Right cardiac atrium (tissue), 5 donors: ENCODE data around the gene UNC13C. TPM values are rescaled to one million over a fixed set of nuclear protein-coding genes. Genes with fewer than 3 reads are reported as not detected.

Experiments
- ATAC-seq, 2 donors: fragments of 200-7000 bp; cut with Tn5 transposase; one replicate each; pipeline versions ENCODE4 v1.8.0 to v1.9.1; 2020; ENCODE audit warnings: moderate library complexity in 2 of 2, mild to moderate bottlenecking in 1 of 2
- DNase-seq, 3 donors: peaks; one replicate each; pipeline ENCODE4 v3.0.0-alpha.2; 2020
- H3K27ac ChIP-seq: one replicate; pipeline ENCODE4 v1.5.1; 2013; ENCODE audit warnings: mild to moderate bottlenecking, low read length, control low read depth, moderate library complexity
- H3K27me3 ChIP-seq: one replicate; pipeline ENCODE4 v1.6.1; 2013; ENCODE audit not compliant: control insufficient read depth, insufficient read depth
- H3K4me1 ChIP-seq: one replicate; pipeline ENCODE4 v1.6.1; 2013; ENCODE audit warnings: low read length; ENCODE audit not compliant: control insufficient read depth, insufficient read depth
- H3K4me3 ChIP-seq: one replicate; pipeline ENCODE4 v1.5.1; 2013; ENCODE audit warnings: low read length, control low read depth
- H3K9me3 ChIP-seq: one replicate; pipeline ENCODE4 v1.6.1; 2013; ENCODE audit warnings: low read length; ENCODE audit not compliant: control insufficient read depth
- WGBS: extraction: QIAGEN DNeasy Blood & Tissue Kit; methylation state at CpG from one replicate; pipeline ENCODE4 v1.1.7; 2013; 5-methylcytosine and 5-hydroxymethylcytosine counted together
- intact Hi-C, 4 donors: fragments of 100-400 bp; cut with DNase I; formaldehyde crosslinking; loops; one replicate each; pipeline versions ENCODE4 v1.11.0 to v1.14.0; 2022 to 2023
- polyA plus RNA-seq: library from polyadenylated mRNA; stranded (reverse); fragments of 200-250 nt; gene quantifications from one replicate; pipeline ENCODE4 v1.2.3, GENCODE V29; 2013
- total RNA-seq, 4 donors: library from RNA; stranded (reverse); fragmentation: NEBNext Ultra II Directional; extraction: Animal tissue kit (Norgen Biotek cat#: 25700); gene quantifications; one replicate each; pipeline ENCODE4 v1.2.1, GENCODE V29; 2021
- donor health status: healthy with polysubstance abuse.
- donor health status: DM: no; HTN: yes; CAD: no.
- donor health status: DM: no; HTN: no; CAD: no.
- donor health status: DM: no; HTN: yes; CAD: no; lungs with severe emphysema.
- donor health status: DM: yes; HTN: yes; CAD: no.

UNC13C gene
- total and polyA plus RNA-seq, 5 donors: 0.05 to 0.57 (median 0.21) TPM

DNA sequence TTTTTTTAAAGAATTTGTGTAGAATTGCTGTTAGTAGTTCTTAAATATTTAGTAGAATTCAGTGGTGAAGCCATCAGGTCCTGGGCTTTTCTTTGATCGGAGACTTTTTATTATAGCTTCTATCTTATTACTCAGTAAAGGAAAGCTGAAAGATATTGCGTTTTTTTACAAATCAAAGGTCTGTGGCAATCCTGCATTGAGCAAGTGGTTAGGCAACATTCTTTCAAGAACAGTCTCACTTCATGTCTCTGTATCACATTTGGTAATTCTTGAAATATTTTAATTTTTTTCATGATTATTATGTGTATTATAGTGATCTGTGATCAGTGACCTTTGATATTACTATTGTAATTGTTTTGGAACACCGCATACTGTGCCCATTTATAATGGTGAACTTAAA lies 140.8 kb downstream of the UNC13C start:
- no peak for ATAC-seq
- intact Hi-C loops: no loop called here

GRCh38 chr15:54120949-54121463 lies 142.8 kb downstream of the UNC13C start:
- Histone ChIP-seq H3K9me3 (no peaks in the 10 kb centered on the region), H3K4me3 (no peak overlapping the region), H3K27ac (no peak overlapping the region), H3K27me3 (no peaks in the 10 kb centered on the region), H3K4me1 (no peaks in the 10 kb centered on the region)
- intact Hi-C loops: no loop called here
- 78% methylated on average over 5 of the region's 5 CpGs for WGBS
- DNase-seq (no peak), ATAC-seq (no peak)

More for the DNA sequence above, 140.8 kb downstream of the UNC13C start:
- no peak overlapping the region for H3K4me3 ChIP-seq
- H3K4me1 ChIP-seq: no peaks in the 10 kb centered on the region
- 83% methylated on average over 3 of the region's 3 CpGs for WGBS
- DNase-seq: no peak
- H3K9me3 ChIP-seq: no peaks in the 10 kb centered on the region
- H3K27ac ChIP-seq: no peak overlapping the region
- H3K27me3 ChIP-seq: no peaks in the 10 kb centered on the region

DNA sequence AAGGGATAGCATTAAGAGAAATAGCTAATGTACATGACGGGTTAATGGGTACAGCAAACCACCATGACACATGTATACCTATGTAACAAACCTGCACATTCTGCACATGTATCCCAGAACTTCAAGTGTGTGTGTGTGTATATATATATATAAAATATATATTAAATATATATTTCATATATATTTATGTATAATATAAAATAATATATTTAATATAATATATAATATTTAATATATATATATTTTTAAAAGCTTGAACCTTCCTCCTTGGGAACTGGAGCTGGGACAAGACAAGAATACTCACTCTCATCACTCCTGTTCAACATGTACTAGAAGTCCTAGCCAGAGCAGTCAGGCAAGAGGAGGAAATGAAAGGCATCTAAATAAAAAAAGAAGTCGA lies 149.3 kb downstream of the UNC13C start:
- DNase-seq (no peak), ATAC-seq (no peak)
- H3K27me3 ChIP-seq: no peaks in the 10 kb centered on the region
- no peak overlapping the region for H3K27ac ChIP-seq
- no peaks in the 10 kb centered on the region for H3K9me3 ChIP-seq
- no peaks in the 10 kb centered on the region for H3K4me1 ChIP-seq
- no peak overlapping the region for H3K4me3 ChIP-seq
- intact Hi-C loops: no loop called here
- WGBS: 87% methylated on average over 2 of the region's 2 CpGs

- 72% methylated on average over 3 of the region's 3 CpGs for WGBS
Observed at GRCh38 chr15:54131410-54131809, 153.2 kb downstream of the UNC13C start.

DNA sequence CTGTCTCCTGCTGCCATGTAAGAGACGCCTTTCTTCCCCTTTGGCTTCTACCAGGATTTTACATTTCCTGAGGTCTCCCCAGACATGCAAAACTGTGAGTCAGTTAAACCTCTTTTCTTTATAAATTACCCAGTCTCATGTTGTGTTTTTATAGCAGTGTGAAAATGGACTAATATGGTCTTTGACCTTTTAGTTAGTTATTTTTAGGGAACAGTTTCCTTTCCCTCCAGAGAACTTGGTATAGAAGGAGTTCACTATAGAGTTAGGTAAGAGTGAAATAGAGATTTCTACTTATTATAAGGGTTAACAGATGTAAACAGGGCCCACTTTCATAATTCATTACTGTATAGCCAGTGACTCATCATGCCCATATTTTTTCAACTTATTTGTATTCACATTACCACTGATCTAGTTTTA lies 170.9 kb downstream of the UNC13C start:
- intact Hi-C loops: no loop called here
- 77% methylated on average over 1 of the region's 1 CpG for WGBS
- Histone ChIP-seq H3K9me3 (no peaks in the 10 kb centered on the region), H3K27me3 (no peaks in the 10 kb centered on the region), H3K27ac (no peak overlapping the region), H3K4me1 (no peaks in the 10 kb centered on the region), H3K4me3 (no peak overlapping the region)
- no peak for DNase-seq
- ATAC-seq: no peak

More at GRCh38 chr15:54131410-54131809, 153.2 kb downstream of the UNC13C start:
- ATAC-seq (no peak), DNase-seq (no peak)
- intact Hi-C loops: no loop called here
- H3K27ac ChIP-seq: no peak overlapping the region
- H3K4me3 ChIP-seq: no peak overlapping the region
- H3K9me3 ChIP-seq: no peaks in the 10 kb centered on the region
- no peaks in the 10 kb centered on the region for H3K4me1 ChIP-seq
- H3K27me3 ChIP-seq: no peaks in the 10 kb centered on the region

DNA sequence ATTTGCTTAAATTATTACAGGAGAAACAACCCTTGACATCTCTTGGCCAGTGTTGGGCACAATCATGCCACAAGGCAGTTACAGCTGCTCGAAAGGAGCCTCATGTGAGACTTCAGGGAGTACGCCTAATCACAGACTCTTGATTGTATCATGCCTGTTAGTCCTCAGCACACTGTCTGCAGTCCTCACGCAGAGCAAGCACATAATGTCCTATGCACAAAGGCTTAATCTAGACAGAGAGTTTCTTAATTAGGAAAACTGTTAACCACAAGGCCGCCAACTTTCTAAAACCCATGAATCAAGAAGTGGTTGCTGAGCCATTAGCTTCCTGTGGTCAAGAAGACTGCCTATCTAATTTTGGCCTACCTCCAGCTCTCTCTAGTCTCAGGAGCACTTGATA lies 172.0 kb downstream of the UNC13C start:
- no peak overlapping the region for H3K4me3 ChIP-seq
- no peaks in the 10 kb centered on the region for H3K4me1 ChIP-seq
- H3K27me3 ChIP-seq: no peaks in the 10 kb centered on the region
- H3K9me3 ChIP-seq: no peaks in the 10 kb centered on the region
- intact Hi-C loops: no loop called here
- DNase-seq (no peak), ATAC-seq (no peak)
- 59% methylated on average over 4 of the region's 4 CpGs for WGBS
- H3K27ac ChIP-seq: no peak overlapping the region

GRCh38 chr15:54159012-54159411 lies 180.8 kb downstream of the UNC13C start:
- intact Hi-C loops: no loop called here
- H3K4me3 ChIP-seq: no peak overlapping the region
- H3K27ac ChIP-seq: no peak overlapping the region
- no peaks in the 10 kb centered on the region for H3K9me3 ChIP-seq
- 81% methylated on average over 4 of the region's 4 CpGs for WGBS
- ATAC-seq (no peak), DNase-seq (no peak)
- H3K4me1 ChIP-seq: no peaks in the 10 kb centered on the region
- no peaks in the 10 kb centered on the region for H3K27me3 ChIP-seq

DNA sequence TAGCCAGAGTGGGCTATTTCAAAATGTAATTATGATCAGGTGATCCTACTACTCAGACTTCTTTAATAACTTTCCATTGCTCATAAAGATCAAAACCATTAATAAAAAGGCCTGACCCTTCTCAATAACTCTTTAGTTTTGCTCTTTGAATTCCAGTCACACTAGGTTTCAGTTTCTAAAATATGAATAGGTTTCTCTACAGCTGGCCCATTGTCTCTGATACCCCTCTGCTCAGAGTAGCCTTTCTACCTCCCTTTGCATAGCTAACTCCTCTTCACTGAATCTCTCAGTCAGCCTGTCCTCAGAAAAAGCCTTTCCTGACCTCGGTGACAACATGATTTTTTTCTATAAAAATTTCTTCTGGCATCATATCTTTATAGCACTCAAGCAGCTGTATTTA lies 209.1 kb downstream of the UNC13C start:
- intact Hi-C loops: no loop called here
- 78% methylated on average over 1 of the region's 1 CpG for WGBS
- Histone ChIP-seq H3K27me3 (no peaks in the 10 kb centered on the region), H3K4me3 (no peak overlapping the region), H3K27ac (no peak overlapping the region), H3K9me3 (no peaks in the 10 kb centered on the region), H3K4me1 (no peaks in the 10 kb centered on the region)
- ATAC-seq: no peak
- DNase-seq: no peak

DNA sequence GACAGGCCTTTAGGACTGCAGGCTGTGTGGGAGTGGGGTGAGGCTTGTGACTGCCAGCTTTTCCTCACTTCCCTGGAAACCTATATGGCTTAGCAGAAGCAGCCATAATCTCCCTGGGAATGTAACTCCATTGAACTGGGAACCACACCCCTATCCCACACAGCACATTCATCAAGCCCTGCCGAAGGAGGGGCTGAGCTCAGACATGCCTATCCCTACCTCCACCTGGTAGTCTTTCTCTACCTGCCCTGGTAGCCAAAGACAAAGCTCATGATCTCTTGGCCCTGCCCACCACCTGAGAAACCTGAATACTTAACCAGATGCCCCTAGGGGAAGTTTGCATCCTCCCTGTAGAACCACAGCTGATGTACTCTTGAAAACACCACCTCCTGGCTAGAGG lies 219.8 kb downstream of the UNC13C start:
- intact Hi-C loops: no loop called here
- DNase-seq: no peak
- Histone ChIP-seq H3K4me1 (no peaks in the 10 kb centered on the region), H3K9me3 (no peaks in the 10 kb centered on the region), H3K4me3 (no peak overlapping the region), H3K27ac (no peak overlapping the region), H3K27me3 (no peaks in the 10 kb centered on the region)
- no peak for ATAC-seq
- 78% methylated on average over 1 of the region's 1 CpG for WGBS

- 88% methylated on average over 7 of the region's 7 CpGs for WGBS
Observed at GRCh38 chr15:54206586-54207321, 228.5 kb downstream of the UNC13C start.

DNA sequence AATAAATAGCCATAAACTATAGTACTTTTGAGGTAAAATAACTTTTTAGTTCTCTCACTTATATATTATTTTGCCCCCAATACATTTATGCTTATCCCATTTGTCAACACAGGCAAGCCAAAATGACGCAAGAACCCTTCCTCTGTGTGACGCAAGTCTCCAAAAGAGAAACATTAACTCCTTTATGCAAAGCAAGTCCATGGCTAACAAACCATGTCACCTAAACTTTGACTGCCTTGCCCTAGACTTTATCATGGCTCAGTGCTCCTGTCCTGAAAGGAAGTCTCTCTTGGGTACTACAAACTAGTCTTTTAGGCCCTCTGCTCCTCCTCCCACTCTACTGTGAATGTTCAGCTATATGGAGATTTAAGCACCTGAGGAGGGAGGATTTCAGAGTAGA lies 230.5 kb downstream of the UNC13C start:
- H3K9me3 ChIP-seq: no peaks in the 10 kb centered on the region
- no peaks in the 10 kb centered on the region for H3K4me1 ChIP-seq
- intact Hi-C loops: no loop called here
- no peaks in the 10 kb centered on the region for H3K27me3 ChIP-seq
- H3K27ac ChIP-seq: no peak overlapping the region
- DNase-seq: no peak
- no peak overlapping the region for H3K4me3 ChIP-seq
- no peak for ATAC-seq
- 89% methylated on average over 2 of the region's 2 CpGs for WGBS

More at GRCh38 chr15:54206586-54207321, 228.5 kb downstream of the UNC13C start:
- no peak for DNase-seq
- Histone ChIP-seq H3K4me1 (no peaks in the 10 kb centered on the region), H3K9me3 (no peaks in the 10 kb centered on the region), H3K27me3 (no peaks in the 10 kb centered on the region), H3K27ac (no peak overlapping the region), H3K4me3 (no peak overlapping the region)
- ATAC-seq: no peak
- intact Hi-C loops: no loop called here
